Measurements from ENCODE around the gene MYCN.

The MYCN gene

DNA sequence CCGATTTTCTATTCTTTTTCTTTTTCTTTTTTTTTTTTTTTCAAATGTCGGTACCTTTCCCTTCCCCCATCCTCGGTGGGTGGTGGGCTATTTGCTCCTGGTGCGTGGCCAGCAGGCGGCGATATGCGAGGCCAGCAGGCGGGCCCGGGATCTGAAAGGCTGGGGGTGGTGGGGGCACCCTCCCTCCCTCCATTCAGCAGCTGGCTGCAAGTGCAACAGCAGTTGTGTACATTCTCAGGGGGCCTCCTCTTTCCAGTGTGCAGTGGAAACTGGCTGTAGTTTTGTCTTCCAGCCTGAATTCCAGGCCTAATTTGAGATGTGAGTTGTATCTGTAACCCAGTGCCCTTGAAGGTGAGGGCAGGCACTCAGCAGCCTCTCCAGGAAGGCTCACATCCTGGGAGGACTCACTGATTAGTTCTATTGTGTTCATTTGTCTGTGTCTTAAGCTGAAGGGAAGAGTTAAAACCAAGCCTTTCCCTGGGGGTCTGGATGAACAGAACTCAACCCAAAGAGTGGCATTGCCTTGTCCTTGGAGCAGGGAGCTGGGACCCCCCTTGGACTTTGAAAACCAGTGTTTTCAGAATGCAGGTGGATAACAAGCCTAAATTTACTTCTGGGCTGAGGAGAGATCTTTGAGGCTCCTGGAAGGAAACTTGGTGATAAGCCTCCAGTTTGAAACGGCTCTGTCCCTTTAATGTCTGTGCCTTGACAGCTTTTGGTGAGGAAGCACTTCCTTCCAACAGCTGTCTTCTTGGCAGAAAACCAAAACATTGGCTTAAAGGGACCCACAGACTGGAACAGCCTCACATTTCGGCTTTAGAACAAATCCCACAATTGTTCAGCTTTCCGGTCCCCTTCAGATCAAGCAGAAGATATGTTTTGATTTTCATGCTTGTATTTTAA is 3.3 kb downstream of the MYCN start:
- TF ChIP-seq CTCF (conservative IDR thresholded peaks at IDR 0.05; ENCODE audit: low read depth), result no peak
- DNase-seq (ENCODE audit: low spot score), result no peak
- POLR2A ChIA-PET (ENCODE audit: low non-redundant PET), result no interaction called here
- CTCF ChIA-PET, result interaction anchor here (1.1 kb wide), 1 partner anchor 52 kb away, joined by 3 read pairs; no protein-coding TSS in a partner anchor
- no peak overlapping the region for H3K27ac ChIP-seq

DNA sequence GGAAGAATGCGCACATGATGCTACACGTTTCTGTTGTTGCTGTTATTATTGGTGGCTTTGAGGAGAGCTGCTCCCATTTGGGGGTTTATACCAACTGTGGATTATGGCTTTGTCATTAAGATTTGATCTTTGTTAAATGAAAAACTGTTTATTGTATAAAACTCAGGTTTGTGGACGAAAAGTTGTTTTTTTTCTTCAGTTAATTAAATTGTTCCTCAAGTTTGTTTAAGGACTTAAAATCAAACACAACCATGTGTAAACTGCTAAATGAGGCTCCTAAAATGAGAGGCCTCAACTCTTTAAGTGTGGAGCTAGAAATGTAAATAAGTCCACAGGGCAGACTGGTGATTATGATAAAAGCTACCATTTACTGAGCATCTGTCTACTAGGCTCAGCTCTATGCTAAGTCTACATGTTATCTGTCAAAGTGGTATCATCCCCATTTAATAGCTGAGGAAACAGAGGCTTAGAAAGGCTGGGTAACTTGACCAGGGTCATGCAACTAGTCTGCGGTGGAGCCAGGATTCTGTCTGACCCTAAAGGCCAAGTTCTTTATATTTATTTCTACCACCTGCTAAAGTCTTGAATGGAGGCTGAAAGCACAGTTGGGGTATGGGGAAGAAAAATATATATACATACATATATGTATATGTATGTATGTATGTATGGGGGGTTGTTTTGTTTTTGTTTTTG is 4.1 kb downstream of the MYCN start:
- ChIA-PET POLR2A (ENCODE audit: low non-redundant PET) (no interaction called here), CTCF (interaction anchor here (1.1 kb wide), 1 partner anchor 53 kb away, joined by 3 read pairs; no protein-coding TSS in a partner anchor)
- no peak for DNase-seq (ENCODE audit: low spot score)
- no peak for TF ChIP-seq CTCF (conservative IDR thresholded peaks at IDR 0.05; ENCODE audit: low read depth)
- no peak overlapping the region for H3K27ac ChIP-seq

DNA sequence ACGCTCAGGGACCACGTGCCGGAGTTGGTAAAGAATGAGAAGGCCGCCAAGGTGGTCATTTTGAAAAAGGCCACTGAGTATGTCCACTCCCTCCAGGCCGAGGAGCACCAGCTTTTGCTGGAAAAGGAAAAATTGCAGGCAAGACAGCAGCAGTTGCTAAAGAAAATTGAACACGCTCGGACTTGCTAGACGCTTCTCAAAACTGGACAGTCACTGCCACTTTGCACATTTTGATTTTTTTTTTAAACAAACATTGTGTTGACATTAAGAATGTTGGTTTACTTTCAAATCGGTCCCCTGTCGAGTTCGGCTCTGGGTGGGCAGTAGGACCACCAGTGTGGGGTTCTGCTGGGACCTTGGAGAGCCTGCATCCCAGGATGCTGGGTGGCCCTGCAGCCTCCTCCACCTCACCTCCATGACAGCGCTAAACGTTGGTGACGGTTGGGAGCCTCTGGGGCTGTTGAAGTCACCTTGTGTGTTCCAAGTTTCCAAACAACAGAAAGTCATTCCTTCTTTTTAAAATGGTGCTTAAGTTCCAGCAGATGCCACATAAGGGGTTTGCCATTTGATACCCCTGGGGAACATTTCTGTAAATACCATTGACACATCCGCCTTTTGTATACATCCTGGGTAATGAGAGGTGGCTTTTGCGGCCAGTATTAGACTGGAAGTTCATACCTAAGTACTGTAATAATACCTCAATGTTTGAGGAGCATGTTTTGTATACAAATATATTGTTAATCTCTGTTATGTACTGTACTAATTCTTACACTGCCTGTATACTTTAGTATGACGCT is 5.8 kb downstream of the MYCN start:
- H3K27ac ChIP-seq, result no peak overlapping the region
- ChIA-PET POLR2A (ENCODE audit: low non-redundant PET) (no interaction called here), CTCF (interaction anchor here (0.7 kb wide), 1 partner anchor 64 kb away, joined by 4 read pairs; no protein-coding TSS in a partner anchor)
- no peak for DNase-seq (ENCODE audit: low spot score)
- TF ChIP-seq CTCF (conservative IDR thresholded peaks at IDR 0.05; ENCODE audit: low read depth), result no peak

DNA sequence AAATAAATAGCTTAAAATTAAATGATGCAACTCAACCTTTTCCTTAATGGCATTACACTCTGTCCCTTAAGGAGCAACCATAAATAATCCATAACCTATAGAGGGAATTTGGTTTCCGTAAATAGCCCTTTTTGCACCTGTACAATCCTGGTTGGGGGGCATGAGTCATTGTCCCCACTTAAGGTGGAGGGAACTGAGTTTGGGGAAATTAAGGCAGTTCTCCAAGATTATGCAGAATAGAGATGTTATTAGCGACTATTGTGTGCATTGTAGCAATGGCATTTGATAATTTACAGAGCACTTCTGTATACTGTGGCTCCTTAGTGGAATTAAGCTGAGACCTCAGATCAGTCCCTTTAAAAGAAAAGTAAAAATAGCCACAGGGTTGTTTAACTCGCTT is 6.6 kb downstream of the MYCN start:
- TF ChIP-seq CTCF (conservative IDR thresholded peaks at IDR 0.05; ENCODE audit: low read depth), result no peak
- ChIA-PET CTCF (interaction anchor here (0.7 kb wide), 1 partner anchor 65 kb away, joined by 4 read pairs; no protein-coding TSS in a partner anchor), POLR2A (ENCODE audit: low non-redundant PET) (no interaction called here)
- no peak overlapping the region for H3K27ac ChIP-seq
- DNase-seq (ENCODE audit: low spot score), result no peak

- H3K27ac ChIP-seq, result no peak overlapping the region
- TF ChIP-seq CTCF (conservative IDR thresholded peaks at IDR 0.05; ENCODE audit: low read depth), result no peak
- no peak for DNase-seq (ENCODE audit: low spot score)
- CTCF ChIA-PET, result no interaction called here
- POLR2A ChIA-PET (ENCODE audit: low non-redundant PET), result no interaction called here
Measured at GRCh38 chr2:15947431-15947830, 7.1 kb downstream of the MYCN start.

- no peak for DNase-seq (ENCODE audit: low spot score)
- TF ChIP-seq CTCF (conservative IDR thresholded peaks at IDR 0.05; ENCODE audit: low read depth), result no peak
- ChIA-PET POLR2A (ENCODE audit: low non-redundant PET) (no interaction called here), CTCF (no interaction called here)
- no peak overlapping the region for H3K27ac ChIP-seq
Measured at GRCh38 chr2:15948704-15948957, 8.3 kb downstream of the MYCN start.

Measured in RWPE1 (cell line).